Measurements from ENCODE around the gene DNAJB1.

Gene DNAJB1

GRCh38 chr19:14473073-14473977, 44.9 kb downstream of the DNAJB1 start:
- no peak for DNase-seq (ENCODE audit: low spot score)

GRCh38 chr19:14472202-14472938, 45.8 kb downstream of the DNAJB1 start:
- peak; percentile 78 for DNase-seq (ENCODE audit: low spot score)

- no peak for DNase-seq (ENCODE audit: low spot score)
Measured at GRCh38 chr19:14471436-14472187, 46.6 kb downstream of the DNAJB1 start.

- no peak for DNase-seq (ENCODE audit: low spot score)
Measured at GRCh38 chr19:14470031-14470876, 47.9 kb downstream of the DNAJB1 start.

- DNase-seq (ENCODE audit: low spot score) = no peak
Measured at GRCh38 chr19:14467816-14468215, 50.4 kb downstream of the DNAJB1 start.

- DNase-seq (ENCODE audit: low spot score) = no peak
Measured at GRCh38 chr19:14467391-14467790, 50.8 kb downstream of the DNAJB1 start.

Measured in activated CD4-positive, alpha-beta T cell treated with anti-CD3 and anti-CD28 coated beads, Interleukin-2, Interleukin-4, amounts not matched to agents 100 ng/mL and 50 ng/mL, durations not matched to agents 16 hours and 8 hours (primary cell).